Neural crest cell (in vitro differentiated cells): Measurements from ENCODE around the gene SSH2. TPM values are rescaled to one million over a fixed set of nuclear protein-coding genes. Genes with fewer than 3 reads are reported as not detected.
"Not testable (repeated sequence)": the region's sequence is repeated elsewhere in the genome, so short reads cannot be mapped to it uniquely, and the experiment has no call there.

Source experiments
- DNase-seq: peaks from one replicate; pipeline ENCODE4 v3.0.0; 2021; ENCODE audit warnings: low read depth, mixed read lengths, low spot score
- H3K27ac Mint-ChIP-seq: one replicate; pipeline ENCODE4 v1.8.0; 2021; ENCODE audit warnings: mild to moderate bottlenecking, mixed read lengths; ENCODE audit not compliant: unreplicated experiment
- H3K27me3 Mint-ChIP-seq: 2 replicates; pipeline ENCODE4 v1.8.0; 2021; ENCODE audit warnings: low read depth, mild to moderate bottlenecking, mixed read lengths
- H3K36me3 Mint-ChIP-seq: 2 replicates; pipeline ENCODE4 v1.8.0; 2021; ENCODE audit warnings: low read depth, mild to moderate bottlenecking, mixed read lengths
- H3K4me1 Mint-ChIP-seq: 2 replicates; pipeline ENCODE4 v1.8.0; 2021; ENCODE audit warnings: mixed read lengths
- H3K4me3 Mint-ChIP-seq: one replicate; pipeline ENCODE4 v1.8.0; 2021; ENCODE audit warnings: mild to moderate bottlenecking, mixed read lengths
- H3K9me3 Mint-ChIP-seq: 2 replicates; pipeline ENCODE4 v1.8.0; 2021; ENCODE audit warnings: mixed read lengths
- total RNA-seq: library from RNA; stranded (reverse); gene quantifications from 2 replicates; pipeline ENCODE4 v1.2.1, GENCODE V29; 2021
- TF ChIP-seq, protein P1 (sequence below): fragments of 200-600 bp; sonication (generic); conservative IDR thresholded peaks from 2 replicates; pipeline ENCODE4 v1.5.0; 2021; ENCODE audit warnings: antibody characterized with exemption, mild to moderate bottlenecking

The SSH2 gene
- total RNA-seq, 1 donor from 2014 or later, result 29.2 TPM

DNA sequence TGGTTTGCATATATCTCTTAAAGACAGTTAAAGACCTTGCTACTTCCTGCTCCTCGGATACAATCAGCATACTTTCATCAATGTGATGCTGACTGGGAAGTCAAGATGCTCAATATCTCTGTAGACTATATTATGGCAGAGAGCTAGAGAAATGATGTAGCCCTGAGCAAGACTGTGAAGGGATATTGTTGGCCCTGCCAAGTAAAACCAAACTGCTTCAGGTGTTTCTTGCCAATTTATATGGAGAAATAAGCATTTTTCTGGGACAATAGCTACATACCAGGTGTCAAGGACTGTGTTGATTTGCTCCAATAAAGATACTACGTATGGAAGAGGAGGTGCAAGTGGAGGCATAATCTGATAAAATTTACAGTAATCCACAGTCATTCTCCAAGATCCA, 6.7 kb upstream of the SSH2 start:
- no peak overlapping the region for H3K4me3 Mint-ChIP-seq
- TF ChIP-seq, protein P1, sequence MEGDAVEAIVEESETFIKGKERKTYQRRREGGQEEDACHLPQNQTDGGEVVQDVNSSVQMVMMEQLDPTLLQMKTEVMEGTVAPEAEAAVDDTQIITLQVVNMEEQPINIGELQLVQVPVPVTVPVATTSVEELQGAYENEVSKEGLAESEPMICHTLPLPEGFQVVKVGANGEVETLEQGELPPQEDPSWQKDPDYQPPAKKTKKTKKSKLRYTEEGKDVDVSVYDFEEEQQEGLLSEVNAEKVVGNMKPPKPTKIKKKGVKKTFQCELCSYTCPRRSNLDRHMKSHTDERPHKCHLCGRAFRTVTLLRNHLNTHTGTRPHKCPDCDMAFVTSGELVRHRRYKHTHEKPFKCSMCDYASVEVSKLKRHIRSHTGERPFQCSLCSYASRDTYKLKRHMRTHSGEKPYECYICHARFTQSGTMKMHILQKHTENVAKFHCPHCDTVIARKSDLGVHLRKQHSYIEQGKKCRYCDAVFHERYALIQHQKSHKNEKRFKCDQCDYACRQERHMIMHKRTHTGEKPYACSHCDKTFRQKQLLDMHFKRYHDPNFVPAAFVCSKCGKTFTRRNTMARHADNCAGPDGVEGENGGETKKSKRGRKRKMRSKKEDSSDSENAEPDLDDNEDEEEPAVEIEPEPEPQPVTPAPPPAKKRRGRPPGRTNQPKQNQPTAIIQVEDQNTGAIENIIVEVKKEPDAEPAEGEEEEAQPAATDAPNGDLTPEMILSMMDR, result no peak
- DNase-seq, result no peak
- no peaks in the 10 kb centered on the region for H3K4me1 Mint-ChIP-seq
- no peaks in the 10 kb centered on the region for H3K36me3 Mint-ChIP-seq
- no peak overlapping the region for H3K27ac Mint-ChIP-seq
- peaks cover 4% of the 10 kb centered on the region for H3K27me3 Mint-ChIP-seq
- H3K9me3 Mint-ChIP-seq, result no peaks in the 10 kb centered on the region

DNA sequence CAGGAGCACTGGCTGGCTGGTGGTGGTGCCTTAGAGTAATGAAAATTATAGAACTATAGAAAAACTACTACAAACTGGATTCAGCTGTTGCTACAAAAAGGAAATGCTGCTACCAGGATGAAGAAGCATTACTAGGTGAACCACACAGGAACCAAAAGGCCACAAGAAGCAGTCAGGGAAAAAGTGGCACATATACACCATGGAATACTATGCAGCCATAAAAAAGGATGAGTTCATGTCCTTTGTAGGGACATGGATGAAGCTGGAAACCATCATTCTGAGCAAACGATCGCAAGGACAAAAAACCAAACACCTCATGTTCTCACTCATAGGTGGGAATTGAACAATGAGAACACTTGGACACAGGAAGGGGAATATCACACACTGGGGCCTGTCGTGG, 5.9 kb upstream of the SSH2 start:
- H3K4me1 Mint-ChIP-seq, H3K9me3 Mint-ChIP-seq, H3K27ac Mint-ChIP-seq, DNase-seq, H3K27me3 Mint-ChIP-seq, H3K36me3 Mint-ChIP-seq, H3K4me3 Mint-ChIP-seq: not testable (repeated sequence)

DNA sequence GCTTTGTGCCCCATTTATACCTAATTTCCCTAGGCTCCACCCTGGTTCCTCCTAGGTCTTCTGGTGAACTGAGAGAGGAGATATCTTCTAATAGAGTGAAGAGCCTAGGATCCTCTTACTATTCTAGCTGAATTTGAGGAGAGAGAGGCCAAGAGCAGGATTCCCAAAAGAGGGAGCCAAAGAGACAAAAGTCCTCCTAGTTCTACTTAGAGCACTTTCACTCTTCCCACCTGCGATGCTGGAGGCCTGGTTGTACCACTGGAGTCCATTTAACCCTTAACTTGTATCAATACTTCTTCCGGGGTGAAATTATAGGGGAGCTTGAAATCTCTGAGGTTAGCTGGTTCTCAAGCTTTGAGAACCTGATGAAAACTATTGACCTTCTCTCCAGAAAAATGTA, 3.4 kb upstream of the SSH2 start:
- DNase-seq, result no peak
- TF ChIP-seq, protein P1, result no peak
- Mint-ChIP-seq H3K36me3 (no peaks in the 10 kb centered on the region), H3K4me1 (peaks cover 6% of the 10 kb centered on the region), H3K4me3 (no peak overlapping the region), H3K27ac (no peak overlapping the region), H3K27me3 (no peaks in the 10 kb centered on the region), H3K9me3 (no peaks in the 10 kb centered on the region)

DNA sequence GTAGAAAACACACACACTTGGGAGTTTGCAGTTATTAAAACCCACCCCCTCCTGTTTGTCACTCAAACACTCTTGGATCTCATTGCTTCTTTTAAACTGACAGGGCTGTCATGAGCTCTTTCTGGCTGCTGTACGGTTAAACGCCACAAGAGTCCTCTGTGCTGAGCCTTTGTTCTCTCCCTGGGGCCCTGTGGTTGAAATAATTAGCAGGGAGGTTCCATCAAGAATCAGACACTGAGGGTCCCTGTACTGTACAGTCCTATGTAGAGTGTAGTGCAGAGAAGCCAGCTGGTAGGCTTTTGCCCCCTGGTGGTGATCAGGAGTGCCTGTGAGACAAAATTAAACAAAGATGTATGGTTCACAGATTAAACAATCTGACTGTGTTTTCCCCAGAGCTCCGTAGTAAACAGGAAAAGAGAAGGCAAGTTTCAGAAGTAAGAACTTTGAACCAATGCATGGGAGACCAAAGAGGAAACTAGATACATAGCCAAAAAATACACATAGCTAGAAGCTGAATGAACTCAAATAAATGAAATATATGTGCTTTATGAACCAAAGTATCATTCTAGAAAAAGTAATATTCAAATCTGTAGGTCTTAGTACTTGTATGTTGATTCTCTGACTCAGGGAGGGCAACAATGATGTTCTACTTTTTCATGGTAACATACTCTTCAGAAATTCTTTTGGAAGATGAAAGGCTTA, 1.4 kb upstream of the SSH2 start:
- H3K36me3 Mint-ChIP-seq, result no peaks in the 10 kb centered on the region
- no peaks in the 10 kb centered on the region for H3K9me3 Mint-ChIP-seq
- H3K4me3 Mint-ChIP-seq, result no peak overlapping the region
- H3K4me1 Mint-ChIP-seq, result peaks cover 21% of the 10 kb centered on the region
- H3K27ac Mint-ChIP-seq, result no peak overlapping the region
- no peaks in the 10 kb centered on the region for H3K27me3 Mint-ChIP-seq
- TF ChIP-seq, protein P1, result peak; percentile 95
- peak; percentile 47 for DNase-seq

DNA sequence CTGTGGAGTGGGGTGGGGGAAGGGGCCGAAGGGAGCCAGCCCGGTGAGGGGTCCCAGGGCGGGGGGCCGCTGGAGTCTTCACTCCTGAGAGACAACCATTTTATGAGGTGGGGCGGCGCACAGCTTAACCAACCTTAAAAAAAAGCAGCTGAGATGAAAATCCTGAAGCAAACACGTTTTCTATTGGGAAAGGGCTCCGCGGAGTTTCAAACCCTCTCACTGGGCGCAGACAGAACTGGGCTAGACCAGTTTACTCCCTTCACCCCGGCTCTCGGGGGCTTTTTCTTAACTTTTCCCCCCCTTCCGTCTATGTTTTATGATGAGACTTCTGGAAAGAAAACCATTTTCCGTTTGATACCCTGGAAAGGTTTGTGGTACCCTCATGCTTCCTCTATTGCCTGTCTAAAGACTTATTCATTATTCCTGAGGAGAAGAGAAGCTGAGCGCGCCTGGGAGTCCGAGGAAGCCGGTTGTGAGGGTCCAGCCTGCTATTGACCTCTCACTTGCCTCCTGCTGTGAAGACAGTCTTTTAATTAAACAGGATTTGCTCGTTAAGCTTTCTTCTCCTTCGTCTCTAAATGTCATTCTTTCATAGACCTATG, 482 bp upstream of the SSH2 start:
- Mint-ChIP-seq H3K4me3 (no peak overlapping the region), H3K9me3 (no peaks in the 10 kb centered on the region), H3K4me1 (peaks cover 21% of the 10 kb centered on the region), H3K36me3 (no peaks in the 10 kb centered on the region), H3K27ac (peak overlapping the region; percentile 7), H3K27me3 (no peaks in the 10 kb centered on the region)
- TF ChIP-seq, protein P1, result no peak
- DNase-seq, result peak; percentile 14

DNA sequence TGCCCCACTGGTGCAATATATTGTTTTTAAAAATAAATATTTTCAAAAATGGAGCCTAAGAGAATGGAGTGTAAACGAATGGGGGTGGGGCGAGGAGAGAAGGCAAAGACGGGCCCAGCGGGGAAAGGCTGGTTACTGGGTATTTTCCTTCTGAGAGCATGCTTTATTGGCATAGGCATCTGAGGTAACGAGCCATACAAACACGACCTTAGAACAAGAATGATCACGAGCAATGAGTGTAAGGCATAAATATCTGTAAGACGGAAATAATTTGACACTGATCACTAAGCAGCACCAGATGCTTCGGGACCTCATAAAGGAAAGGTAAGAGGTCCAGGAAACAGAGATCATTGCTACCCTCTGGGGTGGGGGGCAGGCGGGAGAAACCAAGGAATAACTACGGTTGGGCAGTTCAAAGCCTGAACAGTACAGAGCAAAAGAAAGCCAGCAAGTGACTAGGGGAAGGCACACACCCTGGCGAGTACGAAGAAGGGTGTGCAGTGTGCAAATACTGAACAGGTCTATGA, 959 bp downstream of the SSH2 start:
- Mint-ChIP-seq H3K27me3 (no peaks in the 10 kb centered on the region), H3K27ac (peak overlapping the region; percentile 92), H3K9me3 (no peaks in the 10 kb centered on the region), H3K36me3 (no peaks in the 10 kb centered on the region), H3K4me1 (peaks cover 21% of the 10 kb centered on the region), H3K4me3 (no peak overlapping the region)
- TF ChIP-seq, protein P1, result no peak
- DNase-seq, result peak; percentile 4
